ENCODE data around the gene ACTN3. TPM values are rescaled to one million over a fixed set of nuclear protein-coding genes. Genes with fewer than 3 reads are reported as not detected.

Gene ACTN3
- total RNA-seq: not detected
- long read RNA-seq: 0 reads

DNA sequence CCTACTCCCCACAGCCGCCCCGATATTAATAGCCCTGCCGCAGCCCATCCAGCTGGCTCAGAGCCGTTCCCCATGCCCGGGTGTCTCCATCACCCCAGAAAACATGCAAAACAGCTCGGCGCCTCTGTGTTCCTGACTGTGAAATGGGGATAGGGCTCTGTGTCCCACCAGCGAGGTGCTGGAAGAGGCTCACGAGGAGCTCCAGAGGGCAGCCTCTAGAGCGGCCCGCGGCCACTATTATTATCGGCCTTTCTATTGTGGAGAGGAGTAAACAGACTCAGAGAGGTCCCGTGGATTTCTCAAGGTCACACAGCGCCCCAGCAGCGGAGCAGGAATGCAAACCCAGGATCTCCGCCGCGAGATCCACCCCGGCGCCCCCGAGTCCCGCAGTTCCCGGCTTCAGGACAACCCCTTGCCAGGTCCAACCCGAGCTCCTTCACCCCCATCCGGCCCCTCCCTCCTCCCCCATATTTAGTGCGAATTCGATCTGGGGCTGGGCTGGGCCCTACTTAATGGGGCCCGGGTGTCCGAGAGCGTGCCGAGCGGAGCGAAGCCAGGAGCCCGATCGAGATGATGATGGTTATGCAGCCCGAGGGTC, at the start of gene ACTN3:
ACTN3 (plus strand) TSS at position 536 of the 598 bp plus-strand sequence; CDS start at position 571, 35 bp downstream.
- Histone ChIP-seq H3K27ac (peak within 1 kb of the TSS in 2 of 3 donors; percentile 10 to 50), H3K27me3 (no peaks in the 10 kb centered on the region), H3K4me3 (peak within 1 kb of the TSS; percentile 87 to 93 (median 88)), H3K36me3 (no peaks in the 10 kb centered on the region), H3K9me3 (no peaks in the 10 kb centered on the region), H3K4me1 (peaks cover 0 to 10% (median 0%) of the 10 kb centered on the region in 4 donors)
- DNase-seq (no peak), ATAC-seq (no peak)
- intact Hi-C loops (cut with DNase I): no loop called here
- WGBS (ENCODE audit: insufficient coverage, low coverage, low lambda C conversion rate, missing lambda C conversion rate): 0% methylated on average over 2 of the region's 37 CpGs
- TF ChIP-seq POLR2A (IDR thresholded peaks at IDR 0.05): no peak
- TF ChIP-seq, protein P1, sequence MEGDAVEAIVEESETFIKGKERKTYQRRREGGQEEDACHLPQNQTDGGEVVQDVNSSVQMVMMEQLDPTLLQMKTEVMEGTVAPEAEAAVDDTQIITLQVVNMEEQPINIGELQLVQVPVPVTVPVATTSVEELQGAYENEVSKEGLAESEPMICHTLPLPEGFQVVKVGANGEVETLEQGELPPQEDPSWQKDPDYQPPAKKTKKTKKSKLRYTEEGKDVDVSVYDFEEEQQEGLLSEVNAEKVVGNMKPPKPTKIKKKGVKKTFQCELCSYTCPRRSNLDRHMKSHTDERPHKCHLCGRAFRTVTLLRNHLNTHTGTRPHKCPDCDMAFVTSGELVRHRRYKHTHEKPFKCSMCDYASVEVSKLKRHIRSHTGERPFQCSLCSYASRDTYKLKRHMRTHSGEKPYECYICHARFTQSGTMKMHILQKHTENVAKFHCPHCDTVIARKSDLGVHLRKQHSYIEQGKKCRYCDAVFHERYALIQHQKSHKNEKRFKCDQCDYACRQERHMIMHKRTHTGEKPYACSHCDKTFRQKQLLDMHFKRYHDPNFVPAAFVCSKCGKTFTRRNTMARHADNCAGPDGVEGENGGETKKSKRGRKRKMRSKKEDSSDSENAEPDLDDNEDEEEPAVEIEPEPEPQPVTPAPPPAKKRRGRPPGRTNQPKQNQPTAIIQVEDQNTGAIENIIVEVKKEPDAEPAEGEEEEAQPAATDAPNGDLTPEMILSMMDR (IDR thresholded peaks at IDR 0.05): no peak

DNA sequence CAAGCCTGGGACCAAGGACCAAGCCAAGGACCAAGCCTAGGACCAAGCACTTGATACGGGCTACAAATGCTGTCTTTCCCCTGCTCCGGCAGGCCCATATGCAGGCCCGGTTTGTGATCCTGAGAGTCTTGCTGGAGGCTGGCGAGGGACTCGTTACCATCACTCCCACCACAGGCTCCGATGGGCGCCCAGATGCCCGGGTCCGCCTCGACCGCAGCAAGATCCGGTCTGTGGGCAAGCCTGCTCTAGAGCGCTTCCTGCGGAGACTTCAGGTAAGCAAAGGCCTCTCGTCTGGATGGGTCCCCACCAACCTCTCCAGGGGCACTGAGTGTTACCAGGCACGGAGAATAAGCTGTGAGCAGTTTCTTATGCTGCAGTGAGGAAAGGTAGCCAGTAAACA, 49.5 kb upstream of the ACTN3 start:
- no peak for DNase-seq

DNA sequence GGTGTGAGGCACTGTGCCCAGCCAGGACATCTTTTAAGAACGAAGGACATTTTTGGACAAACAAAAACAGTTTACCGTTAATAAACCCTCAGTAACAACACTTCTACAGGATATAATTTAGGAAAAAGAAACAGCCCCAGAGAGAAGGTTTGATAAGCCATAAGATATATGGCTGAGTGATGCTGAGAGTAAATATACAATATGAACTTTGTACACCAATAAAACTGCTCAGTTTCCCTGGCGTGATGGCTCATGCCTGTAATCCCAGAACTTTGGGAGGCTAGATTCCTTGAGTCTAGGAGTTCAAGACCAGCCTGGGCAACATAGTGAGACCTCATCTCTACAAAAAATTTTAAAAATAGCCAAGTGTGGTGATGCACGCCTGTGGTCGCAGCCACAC, 48.2 kb upstream of the ACTN3 start:
- TF ChIP-seq, protein P1 (IDR thresholded peaks at IDR 0.05): no peak
- TF ChIP-seq POLR2A (IDR thresholded peaks at IDR 0.05): no peak

More for the DNA sequence above, 49.5 kb upstream of the ACTN3 start:
- TF ChIP-seq, protein P1 (IDR thresholded peaks at IDR 0.05): no peak
- TF ChIP-seq POLR2A (IDR thresholded peaks at IDR 0.05): no peak
- H3K9me3 ChIP-seq: no peaks in the 10 kb centered on the region
- peaks cover 0 to 14% (median 3%) of the 10 kb centered on the region in 4 donors for H3K36me3 ChIP-seq
- WGBS (ENCODE audit: insufficient coverage, low coverage, low lambda C conversion rate, missing lambda C conversion rate): no CpG with 5 or more reads among the region's 16 CpGs
- intact Hi-C loops (cut with DNase I): no loop called here
- no peak for ATAC-seq
- no peak overlapping the region for H3K4me3 ChIP-seq
- H3K4me1 ChIP-seq: no peaks in the 10 kb centered on the region
- no peak overlapping the region for H3K27ac ChIP-seq
- H3K27me3 ChIP-seq: no peaks in the 10 kb centered on the region

DNA sequence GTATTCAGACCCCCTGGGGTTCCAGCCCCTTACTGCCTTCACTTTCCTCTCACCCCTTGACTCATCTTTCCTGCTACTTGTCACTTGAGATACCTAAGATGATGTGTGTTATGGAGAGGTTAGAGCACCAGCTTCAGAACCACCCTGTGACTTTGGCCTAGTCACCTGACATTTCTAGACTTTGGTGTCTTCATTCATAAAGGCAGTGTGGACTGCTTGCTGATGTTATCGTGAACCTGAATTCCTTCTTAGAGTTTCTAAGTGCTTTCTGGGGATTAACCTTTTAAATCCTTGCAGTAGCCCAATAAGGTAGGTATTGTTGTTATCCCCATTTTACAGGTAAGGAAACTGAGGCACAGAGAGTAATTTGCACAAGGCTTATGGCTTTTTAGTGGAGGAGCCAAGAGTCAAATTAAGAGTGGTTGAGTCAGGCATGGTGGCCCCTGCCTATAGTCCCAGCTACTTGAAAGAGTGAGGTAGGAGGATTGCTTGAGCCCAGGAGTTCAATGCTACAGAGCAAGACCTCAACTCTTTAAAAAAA, 41.4 kb upstream of the ACTN3 start:
- ATAC-seq (no peak), DNase-seq (no peak)
- intact Hi-C loops (cut with DNase I): no loop called here
- Histone ChIP-seq H3K9me3 (no peaks in the 10 kb centered on the region), H3K36me3 (peaks cover 0 to 17% (median 0%) of the 10 kb centered on the region in 4 donors), H3K27me3 (no peaks in the 10 kb centered on the region), H3K4me1 (no peaks in the 10 kb centered on the region), H3K27ac (no peak overlapping the region), H3K4me3 (no peak overlapping the region)
- TF ChIP-seq POLR2A (IDR thresholded peaks at IDR 0.05): no peak
- TF ChIP-seq, protein P1 (IDR thresholded peaks at IDR 0.05): no peak
- WGBS (ENCODE audit: insufficient coverage, low coverage, low lambda C conversion rate, missing lambda C conversion rate): no CpG with 5 or more reads among the region's 1 CpG

More for the DNA sequence above, 48.2 kb upstream of the ACTN3 start:
- Histone ChIP-seq H3K4me1 (no peaks in the 10 kb centered on the region), H3K9me3 (no peaks in the 10 kb centered on the region), H3K27me3 (no peaks in the 10 kb centered on the region), H3K36me3 (peaks cover 0 to 7% (median 0%) of the 10 kb centered on the region in 4 donors), H3K27ac (no peak overlapping the region), H3K4me3 (no peak overlapping the region)
- ATAC-seq (no peak), DNase-seq (no peak)
- intact Hi-C loops (cut with DNase I): no loop called here
- WGBS (ENCODE audit: insufficient coverage, low coverage, low lambda C conversion rate, missing lambda C conversion rate): 85% methylated on average over 5 of the region's 5 CpGs
